SKM-1 treated with dmso at 0.1 percent for 144 hours (cell line): ENCODE data around the gene POLR2E.

Experiments
- DNase-seq: peaks from one replicate; lab custom pipeline; 2025; ENCODE audit not compliant: unreplicated experiment; lab: John Stamatoyannopoulos, UW

The POLR2E gene

DNA sequence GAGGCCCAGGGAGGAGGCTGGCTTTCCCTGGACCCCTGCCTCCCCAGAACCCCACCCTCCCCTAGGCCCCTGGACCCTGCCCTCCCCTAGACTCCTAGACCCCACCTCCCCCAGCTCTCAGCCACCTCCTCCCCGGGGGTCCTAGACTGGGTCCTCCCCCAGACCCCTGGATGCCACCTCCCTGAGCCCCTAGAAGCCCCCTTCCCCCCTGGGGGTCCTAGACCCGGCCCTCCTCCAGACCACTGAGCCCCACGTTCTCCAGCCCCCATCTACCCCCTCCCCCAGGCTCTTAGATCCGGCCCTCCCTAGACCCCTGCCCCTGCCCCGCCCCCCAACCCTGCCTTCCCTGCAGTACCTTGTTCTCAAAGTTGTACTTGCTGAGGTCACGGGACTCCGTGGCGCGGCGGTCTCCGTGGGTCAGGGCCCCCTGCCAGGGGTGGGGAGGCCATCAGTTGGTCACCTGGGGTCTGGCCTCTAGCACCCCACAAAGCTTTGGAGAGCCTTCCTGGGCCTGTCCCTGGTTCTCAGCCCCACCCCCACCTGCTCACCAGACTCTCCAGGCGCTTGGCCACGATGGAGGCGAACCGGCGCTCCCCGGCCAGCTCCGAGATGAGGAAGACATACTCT lies 16.6 kb upstream of the POLR2E start:
- no peak for DNase-seq

DNA sequence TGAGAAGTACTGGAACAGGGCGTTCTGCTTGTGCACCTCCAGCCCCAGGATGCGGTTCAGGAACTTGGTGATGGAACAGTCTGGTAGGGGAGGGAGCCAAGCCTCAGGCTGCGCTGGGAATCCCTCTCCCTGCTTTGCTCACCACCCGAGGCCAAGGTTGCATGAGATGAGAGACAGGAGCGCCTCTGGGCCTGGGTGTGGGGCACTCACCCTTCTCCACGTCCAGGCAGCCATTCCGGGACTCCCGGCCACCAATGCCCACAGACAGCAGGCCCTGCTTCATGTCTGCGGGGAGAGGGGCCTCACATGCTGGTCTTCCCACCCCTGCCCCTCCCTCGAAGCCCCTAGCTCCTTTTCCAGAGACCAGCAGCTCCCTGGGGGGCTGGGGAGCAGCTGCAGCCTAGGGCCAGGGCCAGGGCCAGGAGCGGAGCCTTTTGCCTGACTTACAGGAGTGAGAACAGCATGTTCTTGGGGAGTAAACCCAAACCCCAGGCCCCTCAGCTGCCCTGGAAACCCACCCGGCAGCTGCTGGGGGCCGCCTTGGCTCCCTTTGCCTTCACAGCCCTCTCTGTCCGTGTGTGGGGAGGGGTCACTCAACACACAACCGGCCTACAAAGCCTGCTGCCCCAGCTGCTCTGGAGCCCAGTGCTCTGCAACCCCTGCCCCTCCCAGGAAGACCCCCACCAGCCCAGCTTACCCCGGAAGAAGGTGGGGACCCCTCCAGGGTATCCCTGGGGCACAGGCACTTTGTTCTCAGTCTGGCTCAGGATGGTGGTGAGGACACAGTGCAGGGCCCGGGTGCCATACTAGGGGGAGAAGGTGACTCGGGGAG lies 15.8 kb upstream of the POLR2E start:
- DNase-seq, result no peak

DNA sequence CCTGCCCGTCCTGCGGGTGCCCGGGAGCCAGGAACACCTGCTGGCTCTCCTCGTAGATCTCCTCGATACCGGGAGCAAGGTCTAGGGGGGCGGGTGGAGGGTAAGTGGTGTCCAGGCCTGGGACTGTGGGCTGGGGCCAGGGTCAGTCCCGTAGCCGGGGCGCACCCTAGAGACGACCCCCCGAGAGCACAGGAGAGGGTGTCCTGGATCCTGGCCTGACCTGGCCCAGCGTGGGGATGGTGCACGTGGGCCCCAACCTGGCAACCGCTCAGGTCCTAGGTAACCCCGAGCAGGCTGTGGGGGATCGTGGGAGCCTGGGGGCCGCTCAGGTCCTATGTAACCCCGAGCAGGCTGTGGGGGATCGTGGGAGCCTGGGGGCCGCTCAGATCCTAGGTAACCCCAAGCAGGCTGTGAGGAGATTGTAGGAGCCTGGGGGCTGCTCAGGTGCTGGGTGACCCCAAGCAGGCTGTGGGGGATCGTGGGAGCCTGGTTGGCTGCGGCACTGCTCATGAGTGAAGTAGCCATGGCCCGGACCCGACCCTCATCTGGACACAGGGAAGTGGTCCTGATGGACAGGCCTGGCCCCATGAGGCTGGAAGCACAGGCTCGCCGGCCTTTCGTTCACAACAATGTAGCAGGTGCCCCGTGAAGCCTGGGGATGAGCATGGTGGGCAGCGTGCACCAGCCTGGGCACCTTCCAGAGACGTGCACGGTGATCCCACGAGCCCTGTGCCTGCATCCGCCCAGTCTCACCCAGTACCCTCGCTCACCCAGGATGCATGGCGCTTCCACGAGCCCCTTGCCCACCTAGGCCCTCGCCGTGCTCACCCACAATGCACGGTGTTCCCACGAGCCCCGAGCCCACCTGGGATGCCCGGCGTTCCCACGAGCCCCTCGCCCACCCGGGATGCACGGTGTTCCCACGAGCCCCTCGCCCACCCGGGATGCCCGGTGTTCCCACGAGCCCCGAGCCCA lies 14.8 kb upstream of the POLR2E start:
- no peak for DNase-seq

DNA sequence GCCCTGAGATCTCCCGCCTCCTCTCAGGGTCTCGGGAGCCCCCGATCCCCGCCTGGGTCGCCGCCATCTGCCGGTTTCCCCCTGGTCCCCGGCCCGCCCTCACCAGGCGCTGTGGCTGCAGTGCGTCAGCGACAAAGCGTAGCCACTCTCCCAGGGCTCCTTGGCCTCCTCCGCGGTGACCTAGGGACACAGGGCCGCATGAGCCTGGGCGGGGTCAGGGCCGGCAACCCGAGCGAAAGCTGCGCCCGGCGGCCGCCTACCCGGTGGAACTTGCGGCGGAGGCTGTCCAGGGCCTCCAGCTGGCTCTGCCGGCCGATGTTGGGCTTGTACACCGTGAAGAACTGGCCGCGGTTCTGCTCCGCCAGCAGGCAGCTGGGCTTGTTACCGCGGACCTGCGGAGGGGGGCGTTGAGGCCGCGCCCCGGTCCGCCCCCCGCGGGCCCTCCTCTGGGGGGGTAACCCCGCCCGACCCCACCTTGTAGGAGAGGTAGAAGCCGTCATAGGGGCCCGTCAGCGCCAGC lies 13.9 kb upstream of the POLR2E start:
- DNase-seq, result no peak

DNA sequence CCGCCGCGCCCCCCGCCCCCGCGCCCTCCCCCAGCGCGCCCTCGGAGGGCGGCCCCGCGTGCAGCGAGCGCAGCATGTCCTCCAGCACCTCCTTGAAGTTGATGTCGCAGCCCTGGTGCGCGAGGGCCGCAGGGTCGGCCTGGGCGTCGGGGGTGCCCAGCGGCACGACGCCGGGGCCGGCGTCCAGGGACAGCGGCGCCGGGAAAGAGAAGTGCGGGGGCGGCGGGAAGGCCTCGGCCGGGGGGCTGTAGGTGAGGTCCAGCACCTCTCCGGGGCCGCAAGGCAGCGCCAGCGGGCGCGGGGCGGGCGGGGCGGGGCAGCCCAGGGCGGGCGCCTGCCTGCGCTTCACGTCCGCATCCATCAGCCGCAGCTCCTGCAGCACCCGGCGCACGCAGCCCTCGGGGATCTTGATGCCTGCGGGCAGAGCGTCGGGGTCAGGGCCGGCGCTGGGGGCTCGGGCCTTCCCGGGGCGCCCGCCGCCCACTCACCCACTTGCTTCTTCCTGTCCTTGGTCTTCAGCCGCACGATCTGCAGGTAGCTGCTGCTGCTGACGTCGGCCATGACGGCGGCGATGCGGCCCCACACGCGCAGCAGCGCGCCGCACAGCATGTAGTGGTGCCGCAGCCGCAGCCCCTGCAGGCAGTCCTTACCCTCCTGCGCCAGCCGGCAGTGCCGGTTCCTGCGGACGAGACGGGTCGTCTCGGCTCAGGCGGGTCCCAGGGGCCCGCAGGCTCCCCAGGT lies 13.3 kb upstream of the POLR2E start:
- no peak for DNase-seq

DNA sequence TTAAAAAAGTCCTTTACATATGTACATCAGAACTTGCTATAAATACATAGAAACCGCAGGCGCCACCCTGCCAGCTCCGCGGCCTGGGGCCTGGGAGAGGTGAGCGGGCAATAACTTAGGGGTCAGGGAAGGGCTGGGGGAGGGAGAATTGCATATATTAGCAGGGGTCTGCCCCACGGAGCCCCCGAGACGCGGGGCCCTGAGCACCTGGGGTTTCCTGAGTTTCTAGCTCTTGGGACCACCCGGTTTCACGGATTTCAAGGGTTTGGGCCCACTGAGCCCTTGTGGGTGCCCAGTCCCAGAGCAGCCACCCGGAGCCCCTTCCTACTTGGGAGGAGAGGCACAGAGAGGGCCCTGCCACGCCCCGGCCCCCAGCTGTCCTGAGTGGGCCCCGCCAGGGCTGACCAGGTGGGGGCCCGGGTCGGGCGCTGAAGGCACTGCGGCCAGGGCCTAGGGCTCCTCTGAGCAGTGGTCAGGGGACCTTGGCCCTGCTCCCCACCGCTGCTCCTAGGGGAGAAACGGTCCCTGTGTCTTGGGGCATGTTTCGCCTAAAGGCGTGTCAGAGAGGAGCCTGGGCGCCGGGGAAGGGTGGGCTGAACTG lies 12.6 kb upstream of the POLR2E start:
- no peak for DNase-seq

DNA sequence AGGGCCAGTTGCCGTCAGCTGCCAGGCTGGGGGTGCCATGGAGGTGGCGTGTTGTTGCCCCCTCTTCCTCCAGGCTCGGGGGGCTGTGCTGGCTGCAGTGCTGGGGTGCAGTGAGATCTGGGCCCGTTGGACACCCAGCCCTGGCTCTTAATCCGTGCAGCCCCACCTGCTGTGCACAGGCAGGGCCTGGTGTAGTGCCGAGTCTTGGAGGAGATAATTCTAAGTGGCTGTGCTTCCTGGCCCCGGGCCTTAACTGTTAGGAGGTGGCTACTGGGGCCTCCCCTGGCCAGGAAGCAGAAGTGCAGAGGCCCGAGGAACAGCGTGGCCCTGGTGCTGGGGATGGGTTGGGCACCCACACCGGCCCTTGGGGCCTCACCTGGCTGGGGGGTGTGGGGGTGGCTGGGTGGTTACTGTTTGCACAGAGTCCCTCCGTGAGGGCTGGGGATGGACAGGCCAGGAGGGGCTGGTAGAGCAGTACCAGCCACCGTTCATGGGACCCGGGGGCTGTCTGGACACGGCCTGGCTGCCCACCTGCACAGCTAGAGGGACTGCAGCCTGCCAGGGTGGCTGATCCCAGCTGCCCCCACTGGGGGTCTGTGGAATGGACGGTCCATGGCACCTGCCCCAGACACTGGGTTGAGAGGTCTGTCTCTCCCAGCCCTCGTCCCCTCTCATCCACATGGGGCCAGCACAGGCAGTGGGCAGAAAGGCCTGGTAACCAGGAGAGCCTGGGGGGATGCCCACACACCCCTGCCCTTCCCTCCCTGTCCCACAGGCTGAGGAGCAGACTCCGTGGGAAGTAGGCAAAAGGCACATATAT lies 11.9 kb upstream of the POLR2E start:
- peak; percentile 21 for DNase-seq

DNA sequence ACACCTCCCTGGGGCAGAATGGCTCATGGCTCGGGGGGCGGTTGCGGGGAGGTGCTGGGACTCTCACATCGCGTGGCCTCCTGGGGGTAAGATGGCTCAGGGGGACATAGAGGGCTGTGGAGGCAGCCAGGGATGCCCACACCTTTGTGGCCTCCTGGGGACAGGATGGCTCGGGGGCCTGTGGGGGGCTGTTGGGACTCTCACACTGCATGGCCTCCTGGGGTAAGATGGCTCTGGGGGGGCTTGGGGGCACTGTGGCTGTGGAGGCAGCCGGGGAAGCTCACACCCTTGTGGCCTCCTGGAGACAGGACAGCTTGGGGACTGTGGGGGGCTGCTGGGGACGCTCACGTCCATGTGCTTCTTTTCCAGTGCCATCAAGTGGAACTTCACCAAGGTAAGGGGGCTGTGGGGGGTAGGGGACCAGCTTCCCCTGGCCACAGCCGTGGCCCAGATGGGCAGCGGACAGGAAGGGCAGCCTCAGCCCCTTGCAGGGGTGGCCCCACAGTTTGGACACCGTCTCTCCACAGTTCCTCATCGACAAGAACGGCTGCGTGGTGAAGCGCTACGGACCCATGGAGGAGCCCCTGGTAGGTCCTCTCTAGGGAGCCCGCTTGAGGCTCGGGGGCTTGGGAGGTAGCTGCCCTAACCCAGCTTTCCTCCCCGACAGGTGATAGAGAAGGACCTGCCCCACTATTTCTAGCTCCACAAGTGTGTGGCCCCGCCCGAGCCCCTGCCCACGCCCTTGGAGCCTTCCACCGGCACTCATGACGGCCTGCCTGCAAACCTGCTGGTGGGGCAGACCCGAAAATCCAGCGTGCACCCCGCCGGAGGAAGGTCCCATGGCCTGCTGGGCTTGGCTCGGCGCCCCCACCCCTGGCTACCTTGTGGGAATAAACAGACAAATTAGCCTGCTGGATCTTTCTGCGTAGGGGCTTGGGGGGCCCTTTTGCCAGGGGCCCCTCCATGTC lies 11.0 kb upstream of the POLR2E start:
- no peak for DNase-seq

DNA sequence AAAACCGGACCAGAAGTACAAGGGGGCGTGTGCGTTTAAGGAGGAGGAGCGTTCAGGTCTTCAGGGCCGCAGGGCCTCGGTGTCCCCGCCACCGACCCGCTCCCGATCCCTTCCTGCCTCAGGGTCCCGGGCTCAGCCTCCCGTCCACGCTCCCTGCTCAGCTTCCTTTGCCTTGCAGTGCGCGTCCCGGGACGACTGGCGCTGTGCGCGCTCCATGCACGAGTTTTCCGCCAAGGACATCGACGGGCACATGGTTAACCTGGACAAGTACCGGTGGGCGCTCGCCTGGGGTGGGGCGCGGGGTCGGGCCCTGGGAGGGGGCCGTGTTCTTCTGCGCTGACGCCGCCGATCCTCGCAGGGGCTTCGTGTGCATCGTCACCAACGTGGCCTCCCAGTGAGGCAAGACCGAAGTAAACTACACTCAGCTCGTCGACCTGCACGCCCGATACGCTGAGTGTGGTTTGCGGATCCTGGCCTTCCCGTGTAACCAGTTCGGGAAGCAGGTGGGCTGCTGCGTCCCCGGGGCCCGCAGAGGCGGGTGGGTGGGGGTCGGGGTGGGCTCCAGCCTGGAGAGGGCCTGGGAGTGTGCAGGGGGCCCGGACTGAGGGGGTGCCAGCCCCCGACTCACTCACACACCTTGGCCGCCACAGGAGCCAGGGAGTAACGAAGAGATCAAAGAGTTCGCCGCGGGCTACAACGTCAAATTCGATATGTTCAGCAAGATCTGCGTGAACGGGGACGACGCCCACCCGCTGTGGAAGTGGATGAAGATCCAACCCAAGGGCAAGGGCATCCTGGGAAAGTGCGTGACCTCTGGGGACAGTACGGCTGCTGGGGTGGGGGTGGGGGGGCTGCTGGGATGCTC lies 10.1 kb upstream of the POLR2E start:
- DNase-seq, result no peak

DNA sequence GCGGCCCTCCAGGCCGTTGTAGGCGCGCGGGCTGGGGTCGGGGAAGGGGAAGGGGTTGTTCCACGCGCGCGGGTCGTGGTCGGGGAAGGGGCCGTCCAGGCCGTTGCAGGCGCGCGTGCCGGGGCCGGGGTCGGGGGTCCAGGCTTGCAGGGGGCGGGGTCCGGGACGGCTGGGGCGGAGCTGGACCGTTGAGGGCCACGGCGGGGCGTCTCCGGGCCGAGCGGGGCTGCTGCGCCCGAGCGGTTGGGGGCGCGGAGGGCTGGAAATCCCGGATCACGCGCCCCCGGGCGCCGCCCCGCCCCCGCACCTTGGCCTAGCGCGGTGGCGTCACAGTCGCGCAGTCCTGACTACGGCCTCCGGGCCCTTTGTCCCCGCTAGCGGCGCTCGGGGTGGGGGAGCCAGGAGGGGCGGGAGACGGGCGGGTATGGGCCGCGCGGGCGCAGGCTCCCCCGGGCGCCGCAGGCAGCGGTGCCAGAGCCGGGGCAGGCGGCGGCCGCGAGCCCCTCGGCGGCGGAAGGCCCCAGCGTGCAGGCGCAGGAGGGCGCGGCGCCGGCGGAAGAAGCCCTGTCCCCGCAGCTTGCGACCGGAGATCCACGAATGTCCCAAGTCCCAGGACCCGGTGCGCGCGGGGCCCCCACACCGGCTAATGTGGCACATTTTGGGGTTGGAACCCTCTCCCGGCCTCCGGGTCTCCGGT lies 9.3 kb upstream of the POLR2E start:
- DNase-seq, result peak; percentile 21

DNA sequence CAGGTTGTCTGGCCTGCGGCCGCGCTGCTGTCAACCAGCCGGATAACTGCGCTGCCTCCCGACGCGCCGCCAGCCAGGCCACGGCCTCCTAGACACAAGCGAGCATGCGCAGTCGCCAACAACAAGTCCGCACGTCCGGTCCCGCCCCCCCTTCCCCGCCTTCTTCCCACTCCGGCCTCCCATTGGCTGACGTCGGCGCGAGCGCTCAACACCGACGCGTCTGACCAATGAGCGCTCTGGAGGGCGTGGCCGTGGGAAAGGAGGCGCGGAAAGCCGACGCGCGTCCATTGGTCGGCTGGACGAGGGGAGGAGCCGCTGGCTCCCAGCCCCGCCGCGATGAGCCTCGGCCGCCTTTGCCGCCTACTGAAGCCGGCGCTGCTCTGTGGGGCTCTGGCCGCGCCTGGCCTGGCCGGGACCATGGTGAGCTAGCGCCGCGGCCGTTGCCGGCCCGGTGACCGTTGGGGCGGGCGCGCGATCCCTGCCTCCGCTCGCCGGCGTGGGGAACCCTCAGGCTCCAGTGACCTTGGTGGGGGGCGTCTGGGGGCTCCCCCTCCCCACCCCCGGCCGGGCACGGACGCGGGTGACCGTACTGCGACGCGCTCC lies 8.6 kb upstream of the POLR2E start, which contains the start of gene GPX4:
GPX4 (plus strand) TSS at position 287 of the 603 bp plus-strand sequence; CDS start at position 337, 50 bp downstream.
- peak; percentile 94 for DNase-seq

DNA sequence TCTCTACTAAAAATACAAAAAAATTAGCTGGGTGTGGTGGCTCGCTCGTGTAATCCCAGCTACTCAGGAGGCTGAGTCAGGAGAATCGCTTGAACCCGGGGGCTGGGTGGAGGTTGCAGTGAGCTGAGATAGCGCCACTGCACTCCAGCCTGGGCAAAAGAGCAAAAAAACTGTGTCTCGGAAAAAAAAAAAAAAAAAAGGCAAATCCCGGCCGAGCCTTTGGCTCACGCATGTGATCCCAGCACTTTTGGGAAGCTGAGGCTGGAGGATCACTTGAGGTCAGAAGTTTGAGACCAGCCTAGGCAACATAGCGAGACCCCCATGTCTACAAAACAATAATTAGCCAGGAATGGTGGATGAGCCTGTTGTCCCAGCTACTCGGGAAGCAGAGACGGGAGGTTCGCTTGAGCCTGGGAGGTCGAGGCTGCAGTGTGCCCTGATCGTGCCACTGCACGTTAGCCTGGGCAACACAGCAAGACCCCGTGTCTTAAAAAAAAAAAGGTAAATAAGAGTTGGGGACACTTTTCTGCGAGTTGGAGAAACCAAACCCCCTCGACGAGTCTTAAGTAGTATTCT lies 8.0 kb upstream of the POLR2E start:
- DNase-seq, result no peak

DNA sequence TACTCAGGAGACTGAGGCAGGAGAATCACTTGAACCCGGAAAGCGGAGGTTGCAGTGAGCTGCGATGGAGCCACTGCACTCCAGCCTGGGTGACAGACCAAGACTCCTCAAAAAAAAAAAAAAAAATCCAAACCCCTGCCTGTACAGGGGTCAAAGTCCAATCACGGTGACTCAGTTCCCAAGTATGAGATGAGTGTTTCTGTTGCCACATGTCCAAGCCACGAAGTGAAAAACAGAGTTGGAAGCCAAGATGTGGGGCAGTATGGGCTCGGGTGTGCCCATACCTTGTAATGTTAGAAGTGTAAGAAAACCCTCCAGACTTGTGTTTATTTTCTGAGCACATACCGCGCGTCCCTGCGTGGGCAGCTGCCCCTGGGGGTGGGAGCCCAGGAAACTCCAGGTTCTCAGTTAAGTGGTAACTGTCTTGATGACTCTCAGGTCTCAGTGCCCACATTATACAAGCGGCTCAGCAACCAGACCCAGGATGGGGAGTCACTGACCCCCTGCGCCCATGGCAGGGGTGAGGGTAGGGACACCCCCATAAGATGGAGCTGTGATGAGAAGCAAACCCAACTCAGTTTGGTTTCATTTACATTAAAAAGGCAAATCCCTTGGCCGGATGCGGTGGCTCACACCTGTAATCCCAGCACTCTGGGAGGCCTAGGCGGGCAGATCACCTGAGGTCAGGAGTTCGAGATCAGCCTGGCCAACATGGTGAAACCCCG lies 7.4 kb upstream of the POLR2E start:
- no peak for DNase-seq

DNA sequence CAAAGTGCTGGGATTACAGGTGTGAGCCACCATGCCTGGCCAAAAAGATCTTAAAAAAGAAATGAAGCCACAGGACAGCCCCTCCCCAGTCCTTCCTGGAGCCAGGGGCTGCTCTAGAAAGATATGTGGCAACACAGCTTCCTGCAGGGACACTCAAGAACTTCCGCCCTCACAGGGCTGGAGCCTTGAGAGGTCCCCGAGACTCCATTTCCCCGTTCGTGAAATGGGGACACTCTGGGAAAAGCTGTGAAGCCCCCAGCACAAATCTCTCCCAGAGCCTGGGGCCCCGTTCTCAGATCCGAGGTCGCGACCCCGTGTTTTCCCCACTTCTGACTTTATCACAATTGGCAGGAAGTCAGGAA lies 6.1 kb upstream of the POLR2E start:
- peak; percentile 71 for DNase-seq
